HCT116 (cell line): Measurements from ENCODE around the gene DOCK7. TPM values are rescaled to one million over a fixed set of nuclear protein-coding genes. Genes with fewer than 3 reads are reported as not detected.
"Not testable (repeated sequence)": the region's sequence is repeated elsewhere in the genome, so short reads cannot be mapped to it uniquely, and the experiment has no call there.

Experiments used
- ATAC-seq: fragments of 200-7000 bp; cut with Tn5 transposase; 2 replicates; pipeline ENCODE4 v1.9.1; 2020; ENCODE audit warnings: mild to moderate bottlenecking, moderate library complexity
- BruUV-seq: library from RNA; stranded (reverse); fragments of 400-500 nt; replicated peaks from 2 replicates; lab custom pipeline; 2021; lab: Mats Ljungman, UMichigan
- CTCF ChIA-PET: fragments of 300-600 bp; sonication (Branson Sonifier 250); formaldehyde crosslinking; loops from one replicate; lab custom pipeline; 2021; ENCODE audit warnings: antibody characterized with exemption; lab: Charles Lee
- POLR2A ChIA-PET: fragments of 300-600, 350-600 bp; sonication (Branson Sonifier 250); formaldehyde crosslinking; loops from one replicate; lab custom pipeline; 2021; ENCODE audit warnings: antibody characterized with exemption; lab: Charles Lee
- RAD21 ChIA-PET, 2 experiments: fragments of 300-600 bp; sonication (Branson Sonifier 250); formaldehyde crosslinking; loops; one replicate each; lab custom pipeline; 2023; ENCODE audit warnings: low total read pairs in 2 of 2; ENCODE audit not compliant: uncharacterized antibody in 2 of 2, unreplicated experiment in 2 of 2, low non-redundant PET in 1 of 2; lab: Charles Lee
- DNase-seq: peaks from one replicate; pipeline ENCODE4 v3.0.0-alpha.2; 2010; ENCODE audit warnings: low read depth, low spot score
- H2AFZ ChIP-seq: fragments of 200-600 bp; shearing (Covaris generic), sonication (generic); 2 replicates; pipeline ENCODE4 v1.6.1; 2017; ENCODE audit warnings: low read depth, mixed run types, mixed read lengths, antibody characterized with exemption, low read length; ENCODE audit not compliant: poor library complexity, severe bottlenecking
- H3K27ac ChIP-seq: 2 replicates; pipeline ENCODE4 v1.5.1; 2012; ENCODE audit warnings: low read depth, low read length
- H3K27me3 ChIP-seq: fragments of 200-600 bp; sonication (generic); 2 replicates; pipeline ENCODE4 v1.6.1; 2016; ENCODE audit warnings: mixed run types, low read length, mixed read lengths; ENCODE audit not compliant: insufficient read depth
- H3K36me3 ChIP-seq, 2 experiments: fragments of 200-500 bp in 1 of 2; fragments of 200-600 bp in 1 of 2; sonication (Bioruptor generic) in 1 of 2; sonication (generic) in 1 of 2; 2 replicates each; pipeline versions ENCODE4 v1.5.1 to v1.6.1; 2014 to 2016; ENCODE audit warnings: low read length in 2 of 2, inconsistent platforms in 1 of 2, mixed read lengths in 1 of 2, mixed run types in 1 of 2; ENCODE audit not compliant: insufficient read depth in 2 of 2, control insufficient read depth in 1 of 2
- H3K4me1 ChIP-seq, 2 experiments: fragments of 200-600 bp in 1 of 2; sonication (generic) in 1 of 2; 2 replicates each; pipeline versions ENCODE4 v1.5.1 to v1.6.1; 2012 to 2017; ENCODE audit warnings: low read length in 2 of 2, inconsistent platforms in 1 of 2, mild to moderate bottlenecking in 1 of 2, mixed read lengths in 1 of 2, mixed run types in 1 of 2, moderate library complexity in 1 of 2; ENCODE audit not compliant: insufficient read depth in 2 of 2, control insufficient read depth in 1 of 2
- H3K4me2 ChIP-seq: fragments of 200-600 bp; sonication (generic); 2 replicates; pipeline ENCODE4 v1.6.1; 2017; ENCODE audit warnings: mixed run types, low read length, mixed read lengths
- H3K4me3 ChIP-seq, 2 experiments: fragments of 200-600 bp in 1 of 2; sonication (generic) in 1 of 2; replicated peaks in 1 of 2; 2 replicates each; pipeline ENCODE4 v1.5.1; 2011 to 2016; ENCODE audit warnings: low read length in 2 of 2, control low read depth in 1 of 2, low read depth in 1 of 2, mild to moderate bottlenecking in 1 of 2, mixed read lengths in 1 of 2, mixed run types in 1 of 2
- H3K79me2 ChIP-seq: fragments of 200-600 bp; sonication (generic); 2 replicates; pipeline ENCODE4 v1.6.1; 2017; ENCODE audit warnings: mild to moderate bottlenecking, mixed run types, low read length, moderate library complexity, mixed read lengths; ENCODE audit not compliant: insufficient read depth
- H3K9ac ChIP-seq: fragments of 200-600 bp; sonication (generic); 2 replicates; pipeline ENCODE4 v1.6.1; 2016; ENCODE audit warnings: low read length, mixed read lengths
- H3K9me2 ChIP-seq: fragments of 200-600 bp; sonication (generic), shearing (Covaris generic); 2 replicates; pipeline ENCODE4 v1.6.1; 2017; ENCODE audit warnings: mixed run types, mild to moderate bottlenecking, moderate library complexity; ENCODE audit not compliant: insufficient read depth
- H3K9me3 ChIP-seq, 2 experiments: fragments of 200-500 bp in 1 of 2; fragments of 200-600 bp in 1 of 2; sonication (Bioruptor generic) in 1 of 2; sonication (generic) in 1 of 2; 2 replicates each; pipeline ENCODE4 v1.6.1; 2014 to 2017; ENCODE audit warnings: low read length in 2 of 2, mixed read lengths in 2 of 2, inconsistent platforms in 1 of 2, low read depth in 1 of 2, mild to moderate bottlenecking in 1 of 2, mixed run types in 1 of 2, moderate library complexity in 1 of 2; ENCODE audit not compliant: control insufficient read depth in 1 of 2, insufficient read depth in 1 of 2
- H4K20me1 ChIP-seq: fragments of 200-600 bp; sonication (generic), shearing (Covaris generic); 2 replicates; pipeline ENCODE4 v1.6.1; 2017; ENCODE audit warnings: mixed run types, mild to moderate bottlenecking, moderate library complexity; ENCODE audit not compliant: insufficient read depth
- CBX3 ChIP-seq: IDR thresholded peaks from 2 replicates; pipeline ENCODE4 v1.6.1; 2012; ENCODE audit warnings: low read depth
- ELF1 ChIP-seq: IDR thresholded peaks from 2 replicates; pipeline ENCODE4 v1.6.1; 2012; ENCODE audit warnings: low read depth, borderline replicate concordance
- POLR2A ChIP-seq: IDR thresholded peaks from 2 replicates; pipeline ENCODE4 v1.7.0; 2011; ENCODE audit warnings: borderline replicate concordance; ENCODE audit not compliant: insufficient read depth, insufficient read length; ENCODE audit errors: extremely low read depth
- POLR2AphosphoS5 ChIP-seq: IDR thresholded peaks from 2 replicates; pipeline ENCODE4 v1.6.1; 2011; ENCODE audit warnings: mild to moderate bottlenecking, low read depth, low read length, moderate library complexity
- SIN3A ChIP-seq: IDR thresholded peaks from 2 replicates; pipeline ENCODE4 v1.6.1; 2012; ENCODE audit warnings: low read depth
- SP1 ChIP-seq: IDR thresholded peaks from 2 replicates; pipeline ENCODE4 v1.6.1; 2012; ENCODE audit warnings: low read depth
- SRF ChIP-seq: IDR thresholded peaks from 2 replicates; pipeline ENCODE4 v1.6.1; 2012; ENCODE audit warnings: low read depth
- TCF7L2 ChIP-seq: IDR thresholded peaks from 2 replicates; pipeline ENCODE4 v1.7.0; 2011; ENCODE audit warnings: borderline replicate concordance, inconsistent platforms; ENCODE audit not compliant: insufficient read depth, insufficient read length; ENCODE audit errors: extremely low read depth
- YY1 ChIP-seq: IDR thresholded peaks from 2 replicates; pipeline ENCODE4 v1.6.1; 2011; ENCODE audit warnings: low read length, low read depth, moderate library complexity, mild to moderate bottlenecking; ENCODE audit not compliant: insufficient replicate concordance; ENCODE audit errors: extremely low read depth
- intact Hi-C: fragments of 100-400 bp; cut with micrococcal nuclease; formaldehyde crosslinking; loops from 2 replicates; pipeline ENCODE4 v1.10.0; 2022
- total RNA-seq: library from RNA; stranded (reverse); gene quantifications from one replicate; pipeline ENCODE4 v1.2.1, GENCODE V29; 2021; ENCODE audit not compliant: unreplicated experiment
- TF ChIP-seq, protein P1 (sequence below): IDR thresholded peaks from 2 replicates; pipeline ENCODE4 v1.6.1; 2012

The DOCK7 gene
- total RNA-seq, 1 experiment from 2014 or later: 49.0 TPM

- Histone ChIP-seq H2AFZ (no peak overlapping the region), H3K4me1 (peaks cover 0 to 47% of the 10 kb centered on the region in 2 experiments; a peak in 3 of 4 replicates), H4K20me1 (no peaks in the 10 kb centered on the region), H3K79me2 (peaks cover 72% of the 10 kb centered on the region), H3K9me3 (no peaks in the 10 kb centered on the region), H3K27ac (no peak overlapping the region), H3K36me3 (no peaks in the 10 kb centered on the region), H3K27me3 (no peaks in the 10 kb centered on the region), H3K4me3 (no peak overlapping the region), H3K9me2 (no peaks in the 10 kb centered on the region), H3K9ac (no peak overlapping the region), H3K4me2 (no peak overlapping the region)
- BruUV-seq: no TSS peak
- POLR2A ChIA-PET: interaction anchor here (0.6 kb wide), 1 partner anchor 528 kb away, joined by 3 read pairs; no protein-coding TSS in a partner anchor
- intact Hi-C loops: no loop called here
- DNase-seq (no peak), ATAC-seq (no peak)
- RAD21 ChIA-PET: no interaction called here
- CTCF ChIA-PET: no interaction called here
- TF ChIP-seq SRF: no peak
- no peak for TF ChIP-seq POLR2AphosphoS5
- no peak; the same call in 1 of the 2 replicates for TF ChIP-seq ELF1
- TF ChIP-seq YY1: no peak
- TF ChIP-seq, protein P1, sequence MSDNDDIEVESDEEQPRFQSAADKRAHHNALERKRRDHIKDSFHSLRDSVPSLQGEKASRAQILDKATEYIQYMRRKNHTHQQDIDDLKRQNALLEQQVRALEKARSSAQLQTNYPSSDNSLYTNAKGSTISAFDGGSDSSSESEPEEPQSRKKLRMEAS: no peak
- TF ChIP-seq CBX3: no peak
- TF ChIP-seq SP1: no peak
- TF ChIP-seq SIN3A: no peak
- no peak for TF ChIP-seq TCF7L2
- TF ChIP-seq POLR2A: no peak
Measured at GRCh38 chr1:62682531-62682930, 5.7 kb downstream of the DOCK7 start.

GRCh38 chr1:62680992-62681391, 7.2 kb downstream of the DOCK7 start:
- H2AFZ ChIP-seq, intact Hi-C loops, DNase-seq, H3K27me3 ChIP-seq, H3K9me2 ChIP-seq, H4K20me1 ChIP-seq, H3K36me3 ChIP-seq, ATAC-seq, H3K27ac ChIP-seq, CTCF ChIA-PET, H3K9ac ChIP-seq, H3K4me2 ChIP-seq, RAD21 ChIA-PET, POLR2A ChIA-PET, H3K9me3 ChIP-seq, BruUV-seq, H3K4me3 ChIP-seq: not testable (repeated sequence)
- H3K79me2 ChIP-seq: peaks cover 67% of the 10 kb centered on the region
- peaks cover 0 to 36% of the 10 kb centered on the region in 2 experiments; a peak in 2 of 4 replicates for H3K4me1 ChIP-seq

- ATAC-seq, H3K4me2 ChIP-seq, POLR2A ChIA-PET, H3K27ac ChIP-seq, H3K27me3 ChIP-seq, intact Hi-C loops, H3K36me3 ChIP-seq, DNase-seq, CTCF ChIA-PET, H3K4me3 ChIP-seq, H3K9ac ChIP-seq, H3K9me3 ChIP-seq, BruUV-seq, H4K20me1 ChIP-seq, H3K9me2 ChIP-seq, RAD21 ChIA-PET, H3K4me1 ChIP-seq, H2AFZ ChIP-seq: not testable (repeated sequence)
- H3K79me2 ChIP-seq: peaks cover 68% of the 10 kb centered on the region
Measured at GRCh38 chr1:62677822-62678221, 10.4 kb downstream of the DOCK7 start.
